Heart left ventricle (tissue), 16 donors: ENCODE data around the gene AKAP9. TPM values are rescaled to one million over a fixed set of nuclear protein-coding genes. Genes with fewer than 3 reads are reported as not detected.
"Not testable (repeated sequence)": the region's sequence is repeated elsewhere in the genome, so short reads cannot be mapped to it uniquely, and the experiment has no call there.

ENCODE experiments used
- ATAC-seq, 4 donors: fragments of 200-7000 bp; cut with Tn5 transposase; one replicate each; pipeline ENCODE4 v1.9.1; 2020 to 2022; ENCODE audit warnings: moderate library complexity in 4 of 4, mild to moderate bottlenecking in 3 of 4, moderate number of reproducible peaks in 1 of 4
- DNase-seq, 5 donors: peaks; one replicate each; pipeline ENCODE4 v3.0.0-alpha.2; 2020
- H3K27ac ChIP-seq, 12 donors: fragments of 200-600 bp; sonication (generic) in 4 of 12; one replicate each; pipeline versions ENCODE4 v1.5.0 to v1.8.0; 2016 to 2022; ENCODE audit warnings: mild to moderate bottlenecking in 2 of 12
- H3K27me3 ChIP-seq, 9 donors: fragments of 200-600 bp; sonication (generic) in 2 of 9; one replicate each; pipeline versions ENCODE4 v1.5.1 to v1.8.0; 2016 to 2022; ENCODE audit warnings: mild to moderate bottlenecking in 3 of 9
- H3K36me3 ChIP-seq, 9 donors: fragments of 200-600 bp; sonication (generic) in 2 of 9; one replicate each; pipeline versions ENCODE4 v1.5.0 to v1.8.0; 2018 to 2022; ENCODE audit warnings: mild to moderate bottlenecking in 2 of 9
- H3K4me1 ChIP-seq, 12 donors: fragments of 200-600 bp; sonication (generic) in 4 of 12; one replicate each; pipeline versions ENCODE4 v1.5.0 to v1.8.0; 2016 to 2022; ENCODE audit warnings: mild to moderate bottlenecking in 3 of 12
- H3K4me3 ChIP-seq, 12 donors: fragments of 200-600 bp; sonication (generic) in 4 of 12; one replicate each; pipeline versions ENCODE4 v1.5.0 to v1.8.0; 2017 to 2022; ENCODE audit warnings: mild to moderate bottlenecking in 9 of 12, moderate library complexity in 4 of 12
- H3K9me3 ChIP-seq, 12 donors: fragments of 200-600 bp; sonication (generic) in 4 of 12; one replicate each; pipeline versions ENCODE4 v1.5.0 to v1.8.0; 2016 to 2022; ENCODE audit warnings: mild to moderate bottlenecking in 1 of 12
- POLR2A ChIP-seq, 2 donors: fragments of 450-650 bp; IDR thresholded peaks; one replicate each; pipeline ENCODE4 v1.6.1; 2017; ENCODE audit warnings: antibody characterized with exemption in 2 of 2, mild to moderate bottlenecking in 2 of 2, moderate library complexity in 2 of 2
- WGBS, 4 donors: extraction: QIAGEN DNeasy Blood & Tissue Kit in 2 of 4; methylation state at CpG; one replicate each; pipeline versions ENCODE4 v1.1.5 to v1.1.7; 2013 to 2018; 5-methylcytosine and 5-hydroxymethylcytosine counted together
- intact Hi-C, 10 donors: fragments of 100-400 bp; cut with DNase I; formaldehyde crosslinking; loops; one replicate each; pipeline versions ENCODE4 v1.11.1 to v1.14.2; 2022
- polyA plus RNA-seq, 2 donors: library from polyadenylated mRNA; stranded (reverse); fragments of 200-250 nt; gene quantifications; one replicate each; pipeline ENCODE4 v1.2.3, GENCODE V29; 2013
- total RNA-seq, 9 donors: library from RNA; depleted of rRNA in 2 of 9; stranded (reverse); fragments of >200 nt in 2 of 9; fragmentation: NEBNext Ultra II Directional in 3 of 9; extraction: Animal tissue kit (Norgen Biotek cat#: 25700) in 3 of 9; gene quantifications; one replicate each; pipeline versions ENCODE4 v1.1.0 to v1.2.4, GENCODE V29; 2016 to 2023
- TF ChIP-seq, protein P1 (sequence below), 12 donors: fragments of 200-600 bp; sonication (generic) in 4 of 12; IDR thresholded peaks; one replicate each; pipeline versions ENCODE4 v1.5.0 to v1.8.0; 2018 to 2022; ENCODE audit warnings: antibody characterized with exemption in 12 of 12, mild to moderate bottlenecking in 5 of 12
- donor health status: ischemic (EF 13 %, LVEDD 7.1; RV severe dilation, severe dysfunction).
- donor health status: healthy with polysubstance abuse.
- donor health status: DM: no; HTN: yes; CAD: no.
- donor health status: DM: no; HTN: no; CAD: no.
- donor health status: ischemic (EF 25% LVEDD 6.9; RV normal size, moderate dysfunction).
- donor health status: ischemic (EF 25% LVEDD 5.7; RV mildly dilated, moderate dysfunction).
- donor health status: healthy.
- donor health status: DM: yes; HTN: yes; CAD: no.
- donor health status: ischemic (EF 35%, LVEDD 5.7; RV mildly dilated, moderate dysfunction).
- donor health status: nonischemic (EF 11% LVEDD 7.7; RV severe dilation, severe dysfunction).
- donor health status: DM: yes; HTN: yes; CAD: no.
- donor health status: PGD.
- donor health status: ischemic (EF 29% LVEDD 5.4; RV normal size, mild dysfunction).
- donor health status: nonischemic (EF 23%, LVEDD 6.1; RV moderate dilation, normal function).

AKAP9 gene
- total and polyA plus RNA-seq, 11 donors = 13.2 to 58.6 (median 49.1) TPM

DNA sequence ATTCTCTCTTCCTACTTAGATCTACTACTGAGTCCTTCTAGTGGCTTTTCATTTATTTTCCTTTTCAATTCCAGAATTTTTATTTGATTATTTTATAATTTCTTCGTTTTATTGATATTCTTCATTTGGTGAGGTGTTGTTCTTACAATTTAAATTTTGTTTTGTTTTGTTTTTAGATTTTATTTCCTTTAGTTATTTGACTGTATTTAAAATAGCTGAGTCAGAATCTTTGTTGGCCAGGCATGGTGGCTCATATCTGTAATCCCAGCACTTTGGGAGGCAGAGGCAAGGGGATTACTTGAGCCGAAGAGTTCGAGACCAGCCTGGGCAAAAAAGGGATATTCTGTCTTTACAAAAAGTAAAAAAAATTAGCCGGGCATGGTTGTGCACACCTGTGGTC lies 36.1 kb downstream of the AKAP9 start:
- Histone ChIP-seq H3K9me3 (no peaks in the 10 kb centered on the region), H3K4me1 (peaks cover 0 to 22% (median 0%) of the 10 kb centered on the region in 12 donors), H3K4me3 (no peak overlapping the region), H3K27me3 (no peaks in the 10 kb centered on the region), H3K36me3 (peaks cover 0 to 54% (median 23%) of the 10 kb centered on the region in 9 donors), H3K27ac (no peak overlapping the region)
- ATAC-seq = no peak
- TF ChIP-seq, protein P1, sequence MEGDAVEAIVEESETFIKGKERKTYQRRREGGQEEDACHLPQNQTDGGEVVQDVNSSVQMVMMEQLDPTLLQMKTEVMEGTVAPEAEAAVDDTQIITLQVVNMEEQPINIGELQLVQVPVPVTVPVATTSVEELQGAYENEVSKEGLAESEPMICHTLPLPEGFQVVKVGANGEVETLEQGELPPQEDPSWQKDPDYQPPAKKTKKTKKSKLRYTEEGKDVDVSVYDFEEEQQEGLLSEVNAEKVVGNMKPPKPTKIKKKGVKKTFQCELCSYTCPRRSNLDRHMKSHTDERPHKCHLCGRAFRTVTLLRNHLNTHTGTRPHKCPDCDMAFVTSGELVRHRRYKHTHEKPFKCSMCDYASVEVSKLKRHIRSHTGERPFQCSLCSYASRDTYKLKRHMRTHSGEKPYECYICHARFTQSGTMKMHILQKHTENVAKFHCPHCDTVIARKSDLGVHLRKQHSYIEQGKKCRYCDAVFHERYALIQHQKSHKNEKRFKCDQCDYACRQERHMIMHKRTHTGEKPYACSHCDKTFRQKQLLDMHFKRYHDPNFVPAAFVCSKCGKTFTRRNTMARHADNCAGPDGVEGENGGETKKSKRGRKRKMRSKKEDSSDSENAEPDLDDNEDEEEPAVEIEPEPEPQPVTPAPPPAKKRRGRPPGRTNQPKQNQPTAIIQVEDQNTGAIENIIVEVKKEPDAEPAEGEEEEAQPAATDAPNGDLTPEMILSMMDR (IDR thresholded peaks at IDR 0.05) = no peak
- no peak for TF ChIP-seq POLR2A (IDR thresholded peaks at IDR 0.05)
- intact Hi-C loops = no loop called here
- 94 to 99% (median 97%) methylated on average over 4 of the region's 4 CpGs for WGBS, 4 donors
- DNase-seq = no peak

DNA sequence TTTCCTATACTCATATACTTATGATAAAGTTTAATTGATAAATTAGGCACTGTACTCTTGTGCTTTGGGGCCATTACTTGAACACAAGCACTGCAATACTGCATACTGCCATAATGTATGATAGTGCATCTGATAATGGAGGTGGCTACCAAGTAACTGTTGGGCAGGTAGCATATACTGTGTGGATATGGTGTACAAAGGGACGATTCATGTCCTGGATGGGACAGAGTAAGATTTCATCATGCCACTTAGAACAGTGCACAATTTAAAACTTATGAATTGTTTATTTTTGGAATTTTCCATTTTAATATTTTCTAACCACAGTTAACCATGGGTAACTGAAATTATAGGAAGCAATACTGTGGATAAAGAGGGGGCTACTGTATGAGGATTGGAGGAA lies 38.9 kb downstream of the AKAP9 start:
- intact Hi-C loops = no loop called here

DNA sequence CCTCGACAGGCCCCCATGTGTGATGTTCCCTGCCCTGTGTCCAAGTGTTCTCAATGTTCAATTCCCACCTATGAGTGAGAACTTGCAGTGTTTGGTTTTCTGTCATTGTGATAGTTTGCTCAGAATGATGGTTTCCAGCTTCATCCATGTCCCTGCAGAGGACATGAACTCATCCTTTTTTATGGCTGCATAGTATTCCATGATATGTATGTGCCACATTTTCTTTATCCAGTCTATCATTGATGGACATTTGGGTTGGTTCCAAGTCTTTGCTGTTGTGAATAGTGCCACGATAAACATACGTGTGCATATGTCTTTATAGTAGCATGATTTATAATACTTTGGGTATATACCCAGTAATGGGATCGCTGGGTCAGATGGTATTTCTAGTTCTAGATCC lies 41.7 kb downstream of the AKAP9 start:
- ATAC-seq, intact Hi-C loops, DNase-seq, H3K27me3 ChIP-seq, H3K27ac ChIP-seq, H3K9me3 ChIP-seq, H3K4me3 ChIP-seq, H3K4me1 ChIP-seq: not testable (repeated sequence)
- 94 to 98% (median 96%) methylated on average over 4 of the region's 4 CpGs for WGBS, 4 donors
- peaks cover 0 to 22% (median 6%) of the 10 kb centered on the region in 9 donors for H3K36me3 ChIP-seq

More for the DNA sequence above, 38.9 kb downstream of the AKAP9 start:
- Histone ChIP-seq H3K27me3 (no peaks in the 10 kb centered on the region), H3K36me3 (peaks cover 0 to 43% (median 18%) of the 10 kb centered on the region in 9 donors), H3K9me3 (peaks cover 0 to 9% (median 0%) of the 10 kb centered on the region in 12 donors), H3K4me1 (peaks cover 0 to 6% (median 0%) of the 10 kb centered on the region in 12 donors), H3K27ac (no peak overlapping the region), H3K4me3 (no peak overlapping the region)
- TF ChIP-seq, protein P1 (IDR thresholded peaks at IDR 0.05) = no peak
- TF ChIP-seq POLR2A (IDR thresholded peaks at IDR 0.05) = no peak
- WGBS, 4 donors = 94 to 96% (median 95%) methylated on average over 1 of the region's 1 CpG
- DNase-seq = no peak
- no peak for ATAC-seq

DNA sequence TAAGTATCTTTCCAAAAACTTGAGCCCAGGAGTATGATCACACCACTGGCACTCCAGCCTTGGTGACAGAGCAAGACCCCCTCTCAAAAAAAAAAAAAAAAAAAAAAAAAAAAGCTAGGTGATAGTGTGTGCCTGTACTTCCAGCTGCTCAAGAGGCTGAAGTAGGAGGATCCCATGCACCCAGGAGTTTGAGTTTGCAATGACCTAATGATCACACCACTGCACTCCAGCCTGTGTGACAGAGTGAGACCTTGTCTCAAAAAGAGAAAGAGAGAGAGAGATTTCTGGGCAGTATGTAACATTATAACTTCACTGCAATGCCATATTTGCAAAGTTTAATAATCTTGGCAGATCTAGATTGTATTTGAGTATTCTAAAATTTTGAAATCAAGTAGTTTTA lies 47.6 kb downstream of the AKAP9 start:
- Histone ChIP-seq H3K4me3 (no peak overlapping the region), H3K27ac (no peak overlapping the region), H3K9me3 (peaks cover 0 to 3% (median 0%) of the 10 kb centered on the region in 12 donors), H3K27me3 (no peaks in the 10 kb centered on the region), H3K36me3 (peaks cover 0 to 15% (median 9%) of the 10 kb centered on the region in 9 donors), H3K4me1 (peaks cover 0 to 3% (median 0%) of the 10 kb centered on the region in 12 donors)
- TF ChIP-seq, protein P1 (IDR thresholded peaks at IDR 0.05) = no peak
- TF ChIP-seq POLR2A (IDR thresholded peaks at IDR 0.05) = no peak
- intact Hi-C loops = no loop called here
- ATAC-seq (no peak), DNase-seq (no peak)

DNA sequence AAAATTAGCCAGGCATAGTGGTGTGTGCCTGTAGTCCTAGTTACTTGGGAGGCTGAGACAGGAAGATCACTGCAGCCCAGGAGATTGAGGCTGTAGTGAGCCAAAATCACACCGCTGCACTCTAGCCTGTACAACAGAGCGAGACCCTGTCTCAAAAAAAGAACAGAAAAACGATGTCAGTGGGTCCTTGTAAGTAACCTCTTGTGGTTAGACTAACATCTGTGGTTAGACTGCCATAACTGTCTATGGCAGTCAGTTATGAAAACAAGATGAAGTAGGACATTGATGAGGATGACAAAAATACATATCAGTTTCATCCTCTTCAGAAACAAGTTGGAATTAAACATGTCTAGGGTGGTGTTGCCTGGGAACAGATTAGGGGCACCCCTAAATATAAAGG lies 53.3 kb downstream of the AKAP9 start:
- H3K4me3 ChIP-seq = no peak overlapping the region
- H3K36me3 ChIP-seq = peaks cover 0 to 62% (median 59%) of the 10 kb centered on the region in 9 donors
- TF ChIP-seq POLR2A (IDR thresholded peaks at IDR 0.05) = no peak
- TF ChIP-seq, protein P1 (IDR thresholded peaks at IDR 0.05) = no peak
- no peaks in the 10 kb centered on the region for H3K9me3 ChIP-seq
- intact Hi-C loops = no loop called here
- H3K27me3 ChIP-seq = no peaks in the 10 kb centered on the region
- H3K4me1 ChIP-seq = no peaks in the 10 kb centered on the region
- DNase-seq (no peak), ATAC-seq (no peak)
- WGBS, 4 donors = 82 to 95% (median 90%) methylated on average over 3 of the region's 3 CpGs
- H3K27ac ChIP-seq = no peak overlapping the region
